Large intestine (tissue), 12 donors: ENCODE data around the gene HCCS. TPM values are rescaled to one million over a fixed set of nuclear protein-coding genes. Genes with fewer than 3 reads are reported as not detected.

Experiments used
- DNase-seq, 2 donors: peaks; one replicate each; pipeline versions ENCODE4 v3.0.0 to v3.0.0-alpha.2; 2013
- H3K27ac ChIP-seq: one replicate; pipeline ENCODE4 v1.5.1; 2013; ENCODE audit warnings: low read length
- H3K27me3 ChIP-seq: 2 replicates; pipeline ENCODE4 v1.6.1; 2013; ENCODE audit warnings: low read length; ENCODE audit not compliant: control insufficient read depth, insufficient read depth
- H3K36me3 ChIP-seq: 2 replicates; pipeline ENCODE4 v1.6.1; 2013; ENCODE audit warnings: low read length; ENCODE audit not compliant: control insufficient read depth, insufficient read depth
- H3K4me1 ChIP-seq: one replicate; pipeline ENCODE4 v1.6.1; 2013; ENCODE audit warnings: low read length; ENCODE audit not compliant: control insufficient read depth, insufficient read depth
- H3K4me3 ChIP-seq: one replicate; pipeline ENCODE4 v1.5.1; 2013; ENCODE audit warnings: low read length
- H3K9me3 ChIP-seq: one replicate; pipeline ENCODE4 v1.6.1; 2013; ENCODE audit warnings: mild to moderate bottlenecking, low read depth, low read length, moderate library complexity; ENCODE audit not compliant: control insufficient read depth
- WGBS: methylation state at CpG from one replicate; pipeline ENCODE4 v1.1.5; 2013; ENCODE audit warnings: low lambda C conversion rate; ENCODE audit not compliant: insufficient coverage; 5-methylcytosine and 5-hydroxymethylcytosine counted together
- long read RNA-seq, 11 donors: transcript quantifications; one replicate each; lab custom pipeline, GENCODE V29; 2026
- polyA plus RNA-seq: library from polyadenylated mRNA; unstranded; fragments of 120-200 nt; gene quantifications from one replicate; pipeline ENCODE4 v1.2.1, GENCODE V29; 2013

Gene HCCS
- 30.9 TPM for polyA plus RNA-seq
- long read RNA-seq, donor 1, transcript HCCS-202 (7 exons, 1,072 nt) = major isoform, 6 of 8 reads
- long read RNA-seq, donor 1, partial matches to known transcripts = 0 of 8 reads
- long read RNA-seq, donor 1, other reads (novel, unspliced or antisense) = 0 of 8 reads
- long read RNA-seq, donor 2, transcript HCCS-202 (7 exons, 1,072 nt) = major isoform, 8 of 9 reads
- long read RNA-seq, donor 2, partial matches to known transcripts = 0 of 9 reads
- long read RNA-seq, donor 2, other reads (novel, unspliced or antisense) = 0 of 9 reads
- long read RNA-seq, donor 3, transcript HCCS-202 (7 exons, 1,072 nt) = major isoform, 26 of 26 reads
- long read RNA-seq, donor 3, partial matches to known transcripts = 0 of 26 reads
- long read RNA-seq, donor 3, other reads (novel, unspliced or antisense) = 0 of 26 reads
- long read RNA-seq, donor 4, partial matches to known transcripts = 0 of 2 reads
- long read RNA-seq, donor 4, other reads (novel, unspliced or antisense) = 0 of 2 reads
- long read RNA-seq, donor 5, transcript HCCS-202 (7 exons, 1,072 nt) = major isoform, 6 of 6 reads
- long read RNA-seq, donor 5, partial matches to known transcripts = 0 of 6 reads
- long read RNA-seq, donor 5, other reads (novel, unspliced or antisense) = 0 of 6 reads
- long read RNA-seq, donor 6, transcript HCCS-202 (7 exons, 1,072 nt) = major isoform, 10 of 12 reads
- long read RNA-seq, donor 6, partial matches to known transcripts = 0 of 12 reads
- long read RNA-seq, donor 6, other reads (novel, unspliced or antisense) = 0 of 12 reads
- long read RNA-seq, donor 7, partial matches to known transcripts = 0 of 4 reads
- long read RNA-seq, donor 7, other reads (novel, unspliced or antisense) = 0 of 4 reads
- long read RNA-seq, donor 8, transcript HCCS-202 (7 exons, 1,072 nt) = major isoform, 16 of 22 reads
- long read RNA-seq, donor 8, partial matches to known transcripts = 5 of 22 reads
- long read RNA-seq, donor 8, other reads (novel, unspliced or antisense) = 0 of 22 reads
- long read RNA-seq, donor 9, transcript HCCS-202 (7 exons, 1,072 nt) = major isoform, 7 of 10 reads
- long read RNA-seq, donor 9, partial matches to known transcripts = 0 of 10 reads
- long read RNA-seq, donor 9, other reads (novel, unspliced or antisense) = 0 of 10 reads
- long read RNA-seq, donor 10, transcript HCCS-202 (7 exons, 1,072 nt) = major isoform, 10 of 16 reads
- long read RNA-seq, donor 10, partial matches to known transcripts = 5 of 16 reads
- long read RNA-seq, donor 10, other reads (novel, unspliced or antisense) = 0 of 16 reads
- long read RNA-seq, donor 11, transcript HCCS-202 (7 exons, 1,072 nt) = major isoform, 7 of 7 reads
- long read RNA-seq, donor 11, partial matches to known transcripts = 0 of 7 reads
- long read RNA-seq, donor 11, other reads (novel, unspliced or antisense) = 0 of 7 reads

DNA sequence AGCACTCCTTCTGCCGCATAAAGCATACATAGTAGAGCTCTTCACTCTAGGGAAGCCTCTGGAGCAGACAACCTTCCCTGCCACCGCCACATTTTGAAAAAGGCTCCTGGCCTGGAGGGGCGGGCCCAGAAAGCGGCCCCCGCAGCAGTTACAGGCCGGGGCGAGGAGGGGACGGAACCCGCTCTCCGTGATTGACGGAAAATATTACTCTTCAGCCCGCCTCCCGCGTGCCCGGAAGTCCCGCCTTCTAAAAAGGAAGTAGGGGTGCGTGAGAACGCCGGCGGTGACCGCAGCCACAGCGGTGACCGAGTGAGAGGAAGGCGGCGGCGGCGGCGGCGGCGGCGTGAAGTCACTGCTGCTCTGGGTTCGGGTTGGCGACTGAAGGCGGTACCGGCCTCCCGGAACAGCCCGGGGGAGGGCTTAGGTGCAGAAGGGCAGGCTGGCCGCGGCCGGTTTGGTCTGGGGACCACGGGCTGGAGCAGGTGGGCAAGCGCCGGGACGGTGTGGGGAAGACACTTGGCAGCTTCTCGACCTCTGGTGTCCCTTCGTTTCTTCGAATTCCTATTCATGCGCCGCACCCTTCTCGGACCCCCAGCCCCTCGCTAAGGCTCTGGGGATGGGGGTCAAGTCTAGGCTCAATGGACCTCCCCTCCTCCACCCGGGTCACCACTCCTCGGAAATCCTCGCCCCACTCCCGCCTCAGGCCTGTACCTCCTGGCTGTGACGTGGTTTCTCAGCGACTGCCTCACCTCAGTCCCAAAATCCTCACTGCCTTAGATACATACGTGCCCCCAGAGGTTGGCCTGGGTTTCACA, at the start of gene HCCS:
Gene HCCS, plus strand, starts transcription at position 296 of the 815 bp plus-strand sequence. CDS start 729 bp downstream, outside the sequence.
- H3K27me3 ChIP-seq = no peaks in the 10 kb centered on the region
- H3K4me1 ChIP-seq = peaks cover 3% of the 10 kb centered on the region

GRCh38 chrX:11064276-11064675, 46.9 kb upstream of the HCCS start:
- H3K4me3 ChIP-seq = no peak overlapping the region
- DNase-seq = no peak
- no peaks in the 10 kb centered on the region for H3K36me3 ChIP-seq
- H3K27me3 ChIP-seq = no peaks in the 10 kb centered on the region
- H3K9me3 ChIP-seq = no peaks in the 10 kb centered on the region
- no peaks in the 10 kb centered on the region for H3K4me1 ChIP-seq
- no CpG with 5 or more reads among the region's 5 CpGs for WGBS
- H3K27ac ChIP-seq = no peak overlapping the region

More for the DNA sequence above, at the start of gene HCCS:
- Histone ChIP-seq H3K36me3 (peaks cover 22% of the 10 kb centered on the region), H3K27ac (peak within 1 kb of the TSS; percentile 68), H3K4me3 (peak within 1 kb of the TSS; percentile 93), H3K9me3 (no peaks in the 10 kb centered on the region)
- no CpG with 5 or more reads among the region's 58 CpGs for WGBS
- DNase-seq = peak; percentile 80 to 85

DNA sequence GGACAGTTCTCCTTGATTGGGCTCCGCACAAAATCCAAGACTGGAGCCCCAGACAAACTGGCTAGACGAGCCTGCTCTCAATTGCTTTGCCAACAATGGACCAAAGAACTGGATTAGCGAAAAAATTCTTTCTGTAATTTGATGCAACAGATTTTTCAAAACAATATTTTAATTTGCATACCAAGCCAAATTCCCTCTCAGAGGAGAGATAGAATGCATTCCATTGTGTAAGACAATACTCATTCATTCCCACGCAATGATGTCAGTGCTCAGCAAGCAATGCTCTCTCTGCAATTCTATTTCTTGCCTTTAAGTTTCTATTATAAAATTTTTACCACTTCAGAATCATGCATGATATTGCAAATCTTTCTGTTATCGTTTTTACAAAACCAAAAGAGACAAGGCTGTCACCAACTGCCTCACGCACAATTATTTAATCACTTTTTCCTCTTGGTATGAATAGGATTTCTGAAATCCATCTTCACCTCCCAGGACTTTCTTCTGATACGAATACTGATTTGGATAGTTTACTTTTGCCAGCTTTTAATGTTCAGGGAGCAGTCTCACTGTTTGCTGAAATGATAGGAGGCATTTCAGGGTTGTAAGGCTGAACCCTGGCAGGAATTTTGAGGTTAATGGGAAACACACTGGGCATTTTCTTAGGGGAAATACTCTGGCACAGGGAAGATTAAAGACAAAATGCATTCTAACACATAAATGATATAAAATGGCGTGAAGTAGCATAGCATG, 46.1 kb upstream of the HCCS start:
- no peak overlapping the region for H3K27ac ChIP-seq
- DNase-seq = no peak
- H3K27me3 ChIP-seq = no peaks in the 10 kb centered on the region
- no peaks in the 10 kb centered on the region for H3K4me1 ChIP-seq
- no peak overlapping the region for H3K4me3 ChIP-seq
- H3K36me3 ChIP-seq = no peaks in the 10 kb centered on the region
- WGBS = 100% methylated on average over 1 of the region's 8 CpGs
- no peaks in the 10 kb centered on the region for H3K9me3 ChIP-seq

- Histone ChIP-seq H3K9me3 (no peaks in the 10 kb centered on the region), H3K27ac (no peak overlapping the region), H3K36me3 (no peaks in the 10 kb centered on the region), H3K4me1 (no peaks in the 10 kb centered on the region), H3K4me3 (no peak overlapping the region), H3K27me3 (no peaks in the 10 kb centered on the region)
- DNase-seq = no peak
- no CpG with 5 or more reads among the region's 2 CpGs for WGBS
These were observed 44.3 kb upstream of the HCCS start for GRCh38 chrX:11066812-11067211.

DNA sequence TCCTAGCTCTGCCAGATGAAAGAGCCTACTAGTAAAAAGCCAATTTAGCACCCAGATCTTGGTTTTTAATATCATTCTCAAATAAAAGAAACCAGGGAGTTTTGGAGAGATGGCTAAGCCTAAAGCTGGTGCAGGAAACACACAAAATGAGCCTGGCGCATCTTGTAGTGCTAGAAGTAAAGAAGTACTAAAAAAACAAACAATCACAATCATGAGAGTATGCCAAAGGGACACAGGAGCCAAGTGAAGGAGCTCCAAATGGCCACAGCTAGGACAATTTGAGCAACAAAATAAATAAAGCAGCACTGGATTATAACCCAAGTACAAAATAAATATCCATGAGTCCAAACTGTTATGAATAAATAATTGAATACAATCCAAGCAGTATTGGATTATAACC, 37.8 kb upstream of the HCCS start:
- no CpG with 5 or more reads among the region's 1 CpG for WGBS
- no peaks in the 10 kb centered on the region for H3K36me3 ChIP-seq
- no peaks in the 10 kb centered on the region for H3K4me1 ChIP-seq
- no peaks in the 10 kb centered on the region for H3K27me3 ChIP-seq
- H3K27ac ChIP-seq = no peak overlapping the region
- H3K4me3 ChIP-seq = no peak overlapping the region
- no peak for DNase-seq
- H3K9me3 ChIP-seq = no peaks in the 10 kb centered on the region

DNA sequence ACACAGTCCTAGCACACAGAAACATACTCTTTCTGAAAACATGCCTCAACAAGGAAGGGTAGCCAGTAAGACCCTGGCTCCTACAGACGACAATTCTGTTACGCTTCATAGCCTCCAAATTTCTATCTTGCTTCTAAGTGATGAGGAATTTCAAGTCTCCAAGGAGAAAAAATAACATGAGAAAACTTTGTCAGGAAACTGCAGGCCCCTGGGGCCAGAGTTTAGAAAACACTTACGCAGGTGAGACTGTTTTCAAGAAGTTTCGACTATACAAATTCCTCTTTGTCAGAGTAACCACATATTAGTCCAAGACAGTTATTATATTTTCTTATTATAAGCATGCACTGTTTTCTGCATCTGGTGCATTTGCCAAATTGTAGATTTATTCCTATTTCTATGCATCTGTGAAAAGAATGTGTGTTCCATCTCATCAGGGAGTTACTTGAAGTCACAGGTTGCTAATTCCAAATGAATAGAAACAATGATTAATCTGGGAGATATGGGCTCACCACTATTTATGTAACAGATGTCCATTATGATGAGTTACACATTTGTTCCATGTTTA, 30.3 kb upstream of the HCCS start:
- H3K4me1 ChIP-seq = no peaks in the 10 kb centered on the region
- no peaks in the 10 kb centered on the region for H3K9me3 ChIP-seq
- H3K27ac ChIP-seq = no peak overlapping the region
- no peaks in the 10 kb centered on the region for H3K27me3 ChIP-seq
- DNase-seq = no peak
- no CpG with 5 or more reads among the region's 4 CpGs for WGBS
- no peak overlapping the region for H3K4me3 ChIP-seq
- H3K36me3 ChIP-seq = no peaks in the 10 kb centered on the region

DNA sequence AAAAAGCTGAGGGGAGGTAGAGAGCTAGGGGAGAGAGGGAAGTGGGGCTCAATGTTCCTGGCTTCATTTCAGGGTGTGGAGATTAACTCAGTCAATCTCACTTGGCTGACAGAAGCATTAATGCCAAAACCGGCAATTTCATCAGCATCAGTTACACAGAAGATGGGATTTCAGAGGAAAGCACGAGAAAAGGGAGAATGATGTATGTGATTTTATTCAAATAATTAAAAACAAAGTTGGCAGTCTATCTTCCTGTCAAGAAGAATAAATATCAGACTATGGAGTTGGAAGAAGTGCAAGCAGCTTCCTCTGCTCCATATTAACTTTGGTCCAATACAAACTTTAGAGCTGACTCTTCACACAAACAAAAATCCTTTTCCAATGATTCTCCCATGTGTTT, 29.6 kb upstream of the HCCS start:
- WGBS = no CpG with 5 or more reads among the region's 2 CpGs
- Histone ChIP-seq H3K4me1 (no peaks in the 10 kb centered on the region), H3K9me3 (no peaks in the 10 kb centered on the region), H3K36me3 (no peaks in the 10 kb centered on the region), H3K27me3 (no peaks in the 10 kb centered on the region), H3K27ac (no peak overlapping the region), H3K4me3 (no peak overlapping the region)
- DNase-seq = no peak

DNA sequence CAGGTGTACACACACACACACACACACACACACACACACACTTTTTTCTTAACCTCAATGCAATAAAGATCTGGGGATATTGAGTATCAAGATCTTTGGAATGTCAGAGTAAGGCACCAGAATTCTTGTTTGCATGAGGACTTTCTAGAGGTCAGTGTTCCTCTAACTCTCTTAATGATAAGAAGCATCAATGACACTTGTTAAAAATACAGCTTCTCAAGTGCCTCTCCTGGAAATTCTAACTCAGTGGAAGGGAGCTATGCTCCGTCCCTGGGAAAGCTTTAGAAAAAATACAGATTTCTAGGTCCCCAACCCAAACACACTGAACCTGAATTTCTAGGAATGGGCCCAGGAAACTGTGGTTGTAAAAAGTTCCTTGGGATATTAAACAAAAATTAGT, 25.8 kb upstream of the HCCS start:
- WGBS = no CpG with 5 or more reads among the region's 1 CpG
- H3K36me3 ChIP-seq = no peaks in the 10 kb centered on the region
- H3K4me3 ChIP-seq = no peak overlapping the region
- H3K27me3 ChIP-seq = no peaks in the 10 kb centered on the region
- H3K4me1 ChIP-seq = no peaks in the 10 kb centered on the region
- no peak for DNase-seq
- H3K27ac ChIP-seq = no peak overlapping the region
- no peaks in the 10 kb centered on the region for H3K9me3 ChIP-seq

DNA sequence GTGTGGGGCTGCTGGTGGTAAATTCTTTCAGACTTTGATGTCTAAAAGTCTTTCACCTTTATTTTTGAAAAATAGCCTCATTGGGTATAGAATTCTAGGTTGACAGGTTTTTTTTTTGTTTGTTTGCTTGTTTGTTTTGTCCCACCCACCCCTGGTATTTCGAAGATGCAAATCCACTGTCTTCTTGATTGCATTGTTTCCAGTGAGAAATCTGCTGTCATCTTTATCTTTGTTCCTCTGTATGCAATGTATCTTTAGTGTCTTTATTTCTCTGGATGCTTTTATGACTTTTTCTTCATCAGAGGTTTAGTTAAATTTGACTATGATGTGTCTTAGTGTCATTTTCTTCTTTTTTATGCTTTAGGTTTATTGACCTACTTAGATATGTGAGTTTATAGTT, 21.3 kb upstream of the HCCS start:
- DNase-seq = no peak
- Histone ChIP-seq H3K27ac (no peak overlapping the region), H3K4me3 (no peak overlapping the region), H3K36me3 (no peaks in the 10 kb centered on the region), H3K9me3 (no peaks in the 10 kb centered on the region), H3K27me3 (no peaks in the 10 kb centered on the region), H3K4me1 (no peaks in the 10 kb centered on the region)
- WGBS = no CpG with 5 or more reads among the region's 1 CpG
